ENCODE data around the gene FGD5. TPM values are rescaled to one million over a fixed set of nuclear protein-coding genes. Genes with fewer than 3 reads are reported as not detected.

Gene FGD5
- total and polyA plus RNA-seq, 2 experiments from 2014 or later: 7.4 to 12.2 TPM

- ATAC-seq (no peak), DNase-seq (ENCODE audit: low spot score) (no peak)
- Histone ChIP-seq H4K20me1 (replicated peaks; ENCODE audit: insufficient read depth) (no peaks in the 10 kb centered on the region), H3F3A (replicated peaks; ENCODE audit: low read depth) (no peaks in the 10 kb centered on the region), H3K4me2 (peak overlapping the region; percentile 62), H2AFZ (no peak overlapping the region), H3K27me3 (ENCODE audit: insufficient read depth) (no peaks in the 10 kb centered on the region), H3K4me3 (no peak overlapping the region), H3K9me2 (ENCODE audit: insufficient read depth) (no peaks in the 10 kb centered on the region), H3K4me1 (ENCODE audit: insufficient read depth) (peaks cover 16% of the 10 kb centered on the region), H3K36me3 (ENCODE audit: insufficient read depth) (no peaks in the 10 kb centered on the region), H3K27ac (ENCODE audit: low read depth) (no peak overlapping the region), H3K79me2 (replicated peaks; ENCODE audit: insufficient read depth) (no peaks in the 10 kb centered on the region)
- H3K36me3 Mint-ChIP-seq (ENCODE audit: low read depth): peaks cover 3% of the 10 kb centered on the region; the same call in 2 of the 3 replicates
- no peak for TF ChIP-seq CTCF (conservative IDR thresholded peaks at IDR 0.05; ENCODE audit: low read depth in 2 of 2)
- H3K9me3 Mint-ChIP-seq: no peaks in the 10 kb centered on the region
- H3K27me3 Mint-ChIP-seq (ENCODE audit: insufficient read depth, low read depth, poor library complexity): peaks cover 15% of the 10 kb centered on the region
- peak overlapping the region; percentile 26; the same call in 1 of the 2 replicates for H3K27ac Mint-ChIP-seq
- no peak overlapping the region; the same call in 2 of the 3 replicates for H3K4me3 Mint-ChIP-seq
- H3K4me1 Mint-ChIP-seq: peaks cover 29% of the 10 kb centered on the region
These were observed 4.6 kb downstream of the FGD5 start for GRCh38 chr3:14823393-14823792.

GRCh38 chr3:14823910-14824629 is 5.3 kb downstream of the FGD5 start:
- Histone ChIP-seq H3K36me3 (ENCODE audit: insufficient read depth) (no peaks in the 10 kb centered on the region), H4K20me1 (replicated peaks; ENCODE audit: insufficient read depth) (no peaks in the 10 kb centered on the region), H3K4me3 (no peak overlapping the region), H3K4me1 (ENCODE audit: insufficient read depth) (peaks cover 16% of the 10 kb centered on the region), H2AFZ (no peak overlapping the region), H3K27me3 (ENCODE audit: insufficient read depth) (no peaks in the 10 kb centered on the region), H3F3A (replicated peaks; ENCODE audit: low read depth) (no peaks in the 10 kb centered on the region), H3K4me2 (no peak overlapping the region; the same call in 1 of the 2 replicates), H3K79me2 (replicated peaks; ENCODE audit: insufficient read depth) (no peaks in the 10 kb centered on the region), H3K9me2 (ENCODE audit: insufficient read depth) (no peaks in the 10 kb centered on the region), H3K27ac (ENCODE audit: low read depth) (no peak overlapping the region)
- no peaks in the 10 kb centered on the region for H3K9me3 Mint-ChIP-seq
- DNase-seq (ENCODE audit: low spot score): no peak
- peaks cover 14% of the 10 kb centered on the region for H3K27me3 Mint-ChIP-seq (ENCODE audit: insufficient read depth, low read depth, poor library complexity)
- peaks cover 3% of the 10 kb centered on the region; the same call in 2 of the 3 replicates for H3K36me3 Mint-ChIP-seq (ENCODE audit: low read depth)
- ATAC-seq: no peak
- peaks cover 31% of the 10 kb centered on the region for H3K4me1 Mint-ChIP-seq
- H3K27ac Mint-ChIP-seq: no peak overlapping the region; the same call in 1 of the 2 replicates
- H3K4me3 Mint-ChIP-seq: no peak overlapping the region
- TF ChIP-seq STAT1 (IDR thresholded peaks at IDR 0.05; ENCODE audit: unreplicated experiment) (no peak), ZNF114 (CRISPR knock-in tag; IDR thresholded peaks at IDR 0.05) (no peak), ZNF462 (CRISPR knock-in tag; IDR thresholded peaks at IDR 0.05) (no peak), CTCF (conservative IDR thresholded peaks at IDR 0.05; ENCODE audit: low read depth in 2 of 2) (no peak), ZNF331 (CRISPR knock-in tag; IDR thresholded peaks at IDR 0.05; ENCODE audit: low read depth) (no peak), EZH2 (IDR thresholded peaks at IDR 0.05; ENCODE audit: low read depth, unreplicated experiment) (no peak), CREB1 (CRISPR knock-in tag; IDR thresholded peaks at IDR 0.05; ENCODE audit: low read depth) (no peak), EZH2phosphoT487 (IDR thresholded peaks at IDR 0.05; ENCODE audit: unreplicated experiment) (no peak)
